IMR-90 (cell line): ENCODE data around the gene NTNG2. TPM values are rescaled to one million over a fixed set of nuclear protein-coding genes. Genes with fewer than 3 reads are reported as not detected.

Source experiments
- ATAC-seq: fragments of 200-7000 bp; cut with Tn5 transposase; 2 replicates; pipeline ENCODE4 v1.9.1; 2020; ENCODE audit warnings: low read depth, mild to moderate bottlenecking, moderate library complexity
- BruUV-seq: library from RNA; stranded (reverse); fragments of 400-500 nt; replicated peaks from 2 replicates; lab custom pipeline; 2021; lab: Mats Ljungman, UMichigan
- CTCF ChIA-PET: fragments of 300-600 bp; formaldehyde crosslinking; extraction: SDS; loops from one replicate; lab custom pipeline; 2021; ENCODE audit warnings: antibody characterized with exemption; lab: Yijun Ruan, JAX
- POLR2A ChIA-PET: fragments of 300-600 bp; sonication (Branson Sonifier 250); formaldehyde crosslinking; loops from one replicate; lab custom pipeline; 2022; ENCODE audit warnings: antibody characterized with exemption; ENCODE audit not compliant: unreplicated experiment; lab: Charles Lee
- DNase-seq: peaks from one replicate; pipeline ENCODE4 v3.0.0; 2013
- H2AFZ ChIP-seq: replicated peaks from 2 replicates; pipeline ENCODE3; 2013; ENCODE audit warnings: low read length, mild to moderate bottlenecking; ENCODE audit not compliant: poor library complexity
- H2AK5ac ChIP-seq: 2 replicates; pipeline ENCODE4 v1.6.1; 2013; ENCODE audit warnings: low read depth, low read length, inconsistent platforms
- H2AK9ac ChIP-seq: replicated peaks from 2 replicates; pipeline ENCODE3; 2013; ENCODE audit warnings: mild to moderate bottlenecking, low read depth, low read length, moderate library complexity; ENCODE audit not compliant: poor library complexity
- H2BK120ac ChIP-seq: 2 replicates; pipeline ENCODE4 v1.6.1; 2013; ENCODE audit warnings: low read depth, low read length, inconsistent platforms
- H2BK15ac ChIP-seq: 3 replicates; pipeline ENCODE4 v1.6.1; 2013; ENCODE audit warnings: low read depth, low read length, inconsistent platforms
- H2BK20ac ChIP-seq: 2 replicates; pipeline ENCODE4 v1.6.1; 2013; ENCODE audit warnings: low read depth, mild to moderate bottlenecking, inconsistent platforms, low read length, moderate library complexity
- H2BK5ac ChIP-seq: 2 replicates; pipeline ENCODE4 v1.6.1; 2013; ENCODE audit warnings: mild to moderate bottlenecking, low read depth, low read length, inconsistent platforms; ENCODE audit not compliant: poor library complexity, severe bottlenecking
- H3K14ac ChIP-seq: replicated peaks from 2 replicates; pipeline ENCODE4 v1.6.1; 2013; ENCODE audit warnings: low read depth, low read length, inconsistent platforms
- H3K18ac ChIP-seq: 2 replicates; pipeline ENCODE4 v1.6.1; 2013; ENCODE audit warnings: low read depth, low read length, control low read depth
- H3K23ac ChIP-seq: 2 replicates; pipeline ENCODE4 v1.6.1; 2013; ENCODE audit warnings: low read depth, low read length, inconsistent platforms
- H3K27ac ChIP-seq: 2 replicates; pipeline ENCODE4 v1.5.1; 2013; ENCODE audit warnings: mild to moderate bottlenecking, control low read depth, low read length; ENCODE audit not compliant: insufficient read depth
- H3K27me3 ChIP-seq: 2 replicates; pipeline ENCODE4 v1.6.1; 2013; ENCODE audit warnings: low read length; ENCODE audit not compliant: control insufficient read depth, insufficient read depth
- H3K36me3 ChIP-seq: 2 replicates; pipeline ENCODE4 v1.6.1; 2013; ENCODE audit warnings: low read length, mixed read lengths; ENCODE audit not compliant: control insufficient read depth, insufficient read depth
- H3K4ac ChIP-seq: 2 replicates; pipeline ENCODE4 v1.6.1; 2013; ENCODE audit warnings: low read depth, low read length, inconsistent platforms
- H3K4me1 ChIP-seq: 2 replicates; pipeline ENCODE4 v1.6.1; 2013; ENCODE audit warnings: low read length, mixed read lengths; ENCODE audit not compliant: control insufficient read depth, insufficient read depth
- H3K4me2 ChIP-seq: 2 replicates; pipeline ENCODE4 v1.6.1; 2013; ENCODE audit warnings: low read depth, mild to moderate bottlenecking, control low read depth, low read length, moderate library complexity
- H3K4me3 ChIP-seq: 2 replicates; pipeline ENCODE4 v1.5.1; 2013; ENCODE audit warnings: low read depth, mild to moderate bottlenecking, control low read depth, low read length, moderate library complexity; ENCODE audit not compliant: insufficient read depth
- H3K56ac ChIP-seq: 2 replicates; pipeline ENCODE4 v1.6.1; 2013; ENCODE audit warnings: low read length, inconsistent platforms; ENCODE audit not compliant: insufficient read depth; ENCODE audit errors: extremely low read depth
- H3K79me1 ChIP-seq, 2 experiments: 2 replicates each; pipeline ENCODE4 v1.6.1; 2013; ENCODE audit warnings: low read length in 2 of 2, inconsistent platforms in 1 of 2, low read depth in 1 of 2
- H3K9ac ChIP-seq: 2 replicates; pipeline ENCODE4 v1.6.1; 2013; ENCODE audit warnings: low read depth, low read length, control low read depth
- H3K9me1 ChIP-seq: 2 replicates; pipeline ENCODE4 v1.6.1; 2013; ENCODE audit warnings: low read length, inconsistent platforms; ENCODE audit not compliant: insufficient read depth
- H3K9me3 ChIP-seq: 2 replicates; pipeline ENCODE4 v1.6.1; 2013; ENCODE audit warnings: low read length; ENCODE audit not compliant: control insufficient read depth, insufficient read depth
- H4K20me1 ChIP-seq: 2 replicates; pipeline ENCODE4 v1.6.1; 2013; ENCODE audit warnings: low read length, inconsistent platforms; ENCODE audit not compliant: insufficient read depth
- H4K5ac ChIP-seq: 2 replicates; pipeline ENCODE4 v1.6.1; 2013; ENCODE audit warnings: mild to moderate bottlenecking, low read depth, low read length, control low read depth
- H4K8ac ChIP-seq, 2 experiments: 2 replicates each; pipeline ENCODE4 v1.6.1; 2013; ENCODE audit warnings: low read depth in 2 of 2, low read length in 2 of 2, control low read depth in 1 of 2, inconsistent platforms in 1 of 2
- H4K91ac ChIP-seq: 2 replicates; pipeline ENCODE4 v1.6.1; 2013; ENCODE audit warnings: low read depth, low read length, inconsistent platforms; ENCODE audit not compliant: insufficient read depth
- BHLHE40 ChIP-seq: fragments of 150-350 bp; IDR thresholded peaks from 2 replicates; pipeline ENCODE4 v1.6.1; 2016; ENCODE audit warnings: mild to moderate bottlenecking, low read depth, low read length
- CEBPB ChIP-seq: IDR thresholded peaks from 2 replicates; pipeline ENCODE4 v1.6.1; 2012; ENCODE audit warnings: low read depth, low read length, improper control_type of control experiment
- CHD1 ChIP-seq: IDR thresholded peaks from 2 replicates; pipeline ENCODE4 v1.6.1; 2012; ENCODE audit warnings: low read depth, low read length, improper control_type of control experiment
- CTCF ChIP-seq: conservative IDR thresholded peaks from 2 replicates; pipeline ENCODE4 v1.5.1; 2012; ENCODE audit warnings: mild to moderate bottlenecking, low read depth, low read length, improper control_type of control experiment
- ELK1 ChIP-seq: fragments of 150-350 bp; IDR thresholded peaks from 2 replicates; pipeline ENCODE4 v1.6.1; 2016; ENCODE audit warnings: low read depth, mild to moderate bottlenecking, low read length, moderate library complexity, borderline replicate concordance
- FOS ChIP-seq: fragments of 150-350 bp; IDR thresholded peaks from 2 replicates; pipeline ENCODE4 v1.6.1; 2016; ENCODE audit warnings: low read depth, low read length
- MXI1 ChIP-seq: IDR thresholded peaks from 2 replicates; pipeline ENCODE4 v1.6.1; 2012; ENCODE audit warnings: low read depth, mild to moderate bottlenecking, low read length, moderate library complexity, borderline replicate concordance
- NFE2L2 ChIP-seq: fragments of 150-350 bp; IDR thresholded peaks from 2 replicates; pipeline ENCODE4 v1.6.1; 2016; ENCODE audit warnings: low read depth, mild to moderate bottlenecking, low read length
- RAD21 ChIP-seq: IDR thresholded peaks from 2 replicates; pipeline ENCODE4 v1.6.1; 2012; ENCODE audit warnings: low read length, improper control_type of control experiment
- SMC3 ChIP-seq: fragments of 150-350 bp; IDR thresholded peaks from 2 replicates; pipeline ENCODE4 v1.6.1; 2016; ENCODE audit warnings: low read depth, mild to moderate bottlenecking, antibody characterized with exemption, low read length, moderate library complexity
- WGBS, 2 experiments: methylation state at CpG; one replicate each; pipeline versions ENCODE4 v1.1.5 to v1.1.7; 2013; ENCODE audit warnings: missing lambda C conversion rate in 2 of 2; ENCODE audit not compliant: insufficient read length in 1 of 2; ENCODE audit errors: extremely low coverage in 2 of 2; 5-methylcytosine and 5-hydroxymethylcytosine counted together
- dilution Hi-C: fragments of 300-500 bp; cut with HindIII; formaldehyde crosslinking; loops from one replicate; pipeline ENCODE4 v1.14.3; 2018; ENCODE audit warnings: low sequenced_read_pairs; ENCODE audit not compliant: unreplicated experiment
- in situ Hi-C: fragments of 300-500 bp; cut with MboI; formaldehyde crosslinking; loops from 3 replicates; pipeline ENCODE4 v1.14.3; 2019; ENCODE audit warnings: low sequenced_read_pairs, inconsistent platforms, mixed read lengths
- intact Hi-C: fragments of 100-400 bp; cut with micrococcal nuclease; formaldehyde crosslinking; loops from 2 replicates; pipeline ENCODE4 v1.10.0; 2022
- polyA plus RNA-seq, 3 experiments: library from polyadenylated mRNA; depleted of rRNA; stranded (reverse); fragments of >200 nt; gene quantifications; 2 replicates each; pipeline ENCODE4 v1.2.3, GENCODE V29; 2012; ENCODE audit warnings: low replicate concordance in 1 of 3
- total RNA-seq: library from RNA; depleted of rRNA; stranded (reverse); fragments of >200 nt; gene quantifications from 2 replicates; pipeline ENCODE4 v1.2.3, GENCODE V29; 2012

Gene NTNG2
- total and polyA plus RNA-seq, 2 of the 4 experiments (the other 2 are of a cell fraction), result 0.54 to 0.84 TPM

GRCh38 chr9:132168851-132169250 lies 7.0 kb downstream of the NTNG2 start:
- intact Hi-C loops, result loop anchor here (1.0 to 10.0 kb wide), 2 partner anchors 67 to 144 kb away; no protein-coding TSS in a partner anchor
- dilution Hi-C loops, result no loop called here
- Histone ChIP-seq H3K18ac (no peak overlapping the region), H3K4me3 (no peak overlapping the region), H3K9me1 (no peaks in the 10 kb centered on the region), H4K91ac (no peak overlapping the region), H3K27ac (no peak overlapping the region), H2BK5ac (no peak overlapping the region), H2BK20ac (no peak overlapping the region), H2AK5ac (no peak overlapping the region), H3K9me3 (no peaks in the 10 kb centered on the region), H3K4ac (no peak overlapping the region), H3K14ac (no peak overlapping the region), H3K36me3 (no peaks in the 10 kb centered on the region), H2BK120ac (no peak overlapping the region), H3K27me3 (peaks cover 28% of the 10 kb centered on the region), H3K4me1 (no peaks in the 10 kb centered on the region; the same call in 1 of the 2 replicates), H3K23ac (no peak overlapping the region), H3K9ac (no peak overlapping the region), H3K79me1 (no peaks in the 10 kb centered on the region), H4K20me1 (peaks cover 27% of the 10 kb centered on the region), H4K8ac (no peak overlapping the region), H2BK15ac (no peak overlapping the region), H3K56ac (no peak overlapping the region), H4K5ac (no peak overlapping the region), H3K4me2 (no peak overlapping the region), H2AK9ac (no peak overlapping the region), H2AFZ (no peak overlapping the region)
- BruUV-seq, result no TSS peak
- TF ChIP-seq CEBPB, result no peak
- no peak for TF ChIP-seq SMC3
- TF ChIP-seq ELK1, result no peak
- no peak for TF ChIP-seq CTCF
- no peak for TF ChIP-seq RAD21
- no peak for TF ChIP-seq CHD1
- no peak for TF ChIP-seq FOS
- no peak for TF ChIP-seq BHLHE40
- no peak for TF ChIP-seq NFE2L2
- TF ChIP-seq MXI1, result no peak
- POLR2A ChIA-PET, result interaction anchor here (0.8 kb wide), 1 partner anchor 46 kb away, joined by 4 read pairs; no protein-coding TSS in a partner anchor
- in situ Hi-C loops, result loop anchor here (10.0 kb wide), 1 partner anchor 404 kb away; no protein-coding TSS in a partner anchor
- CTCF ChIA-PET, result no interaction called here
- no peak for ATAC-seq
- DNase-seq, result no peak
- WGBS, 2 experiments, result no CpG with 5 or more reads among the region's 7 CpGs
